GM10847 (cell line): ENCODE measurements around the gene MSH3.

Experiments used
- POLR2A ChIP-seq: IDR thresholded peaks from 2 replicates; pipeline ENCODE4 v1.6.1; 2011; ENCODE audit not compliant: insufficient read length; ENCODE audit errors: extremely low read depth

The MSH3 gene

DNA sequence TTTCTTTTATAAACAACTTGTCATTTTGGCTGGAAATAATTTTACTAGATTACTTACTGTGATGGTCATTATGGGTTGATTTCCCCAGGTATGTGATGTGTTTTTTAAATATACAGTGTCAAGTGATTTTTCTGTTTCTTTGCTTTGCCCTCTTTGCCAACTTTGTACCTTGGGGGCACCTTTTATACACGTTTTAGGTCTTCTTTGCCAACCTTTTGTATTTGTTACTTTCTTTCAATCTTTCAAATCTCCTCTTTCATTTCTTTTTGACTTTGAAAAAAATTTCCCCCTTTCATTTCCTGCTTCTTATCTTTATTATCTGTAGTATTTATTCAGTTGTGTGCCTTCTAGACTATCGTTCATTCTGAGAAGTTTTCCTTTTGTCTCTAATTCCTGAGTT is 65.7 kb downstream of the MSH3 start:
- no peak for TF ChIP-seq POLR2A

DNA sequence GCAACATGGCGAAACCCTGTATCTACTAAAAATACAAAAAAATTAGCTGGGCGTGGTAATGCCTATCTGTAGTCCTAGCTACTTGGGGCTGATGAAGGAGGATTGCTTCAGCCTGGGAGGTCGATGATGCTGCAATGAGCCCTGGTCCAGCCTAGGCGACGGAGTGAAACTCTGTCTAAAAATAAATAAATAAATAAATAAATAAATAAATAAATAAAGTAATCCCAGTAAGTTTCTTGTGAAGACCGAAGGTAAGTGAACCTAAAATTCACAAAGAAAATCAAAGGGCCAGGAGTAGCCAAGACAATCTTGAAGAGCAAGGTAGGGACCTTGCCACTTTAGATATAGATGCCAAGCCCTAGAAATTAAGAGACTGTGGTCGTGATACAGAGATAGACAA is 68.5 kb downstream of the MSH3 start:
- TF ChIP-seq POLR2A, result no peak

DNA sequence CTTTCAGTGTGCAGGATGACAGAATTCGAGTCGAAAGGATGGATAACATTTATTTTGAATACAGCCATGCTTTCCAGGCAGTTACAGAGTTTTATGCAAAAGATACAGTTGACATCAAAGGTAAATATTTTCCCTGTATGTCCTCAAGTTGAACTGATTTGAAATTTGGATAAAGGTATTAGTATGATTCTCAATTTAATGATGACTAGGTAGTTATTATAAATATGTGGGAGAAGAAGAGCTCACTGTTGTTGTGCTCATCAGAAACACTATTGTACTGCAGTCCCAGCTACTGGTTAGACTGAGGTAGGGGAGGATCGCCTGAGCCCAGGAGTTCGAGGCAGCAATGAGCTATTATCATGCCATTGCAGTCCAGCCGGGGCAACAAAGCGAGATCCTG is 71.0 kb downstream of the MSH3 start:
- TF ChIP-seq POLR2A, result no peak

DNA sequence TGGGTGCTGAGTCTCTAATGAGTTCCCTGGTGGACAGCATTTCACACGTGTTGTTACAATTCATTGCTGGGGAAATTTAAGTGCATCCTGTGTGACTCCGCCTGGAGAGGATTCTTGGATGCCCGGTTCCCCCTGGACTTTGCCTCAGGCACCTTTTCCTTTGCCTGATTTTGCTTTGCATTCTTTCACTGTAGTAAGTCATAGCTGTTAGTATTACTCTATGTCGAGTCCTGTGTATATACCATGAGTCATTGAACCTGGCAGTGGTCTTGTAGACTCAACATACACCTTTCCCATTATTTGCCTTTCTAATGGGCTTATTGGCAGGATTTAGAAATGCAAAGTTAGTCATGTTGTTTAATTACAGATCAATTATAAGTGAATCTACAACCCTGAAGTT is 82.3 kb downstream of the MSH3 start:
- TF ChIP-seq POLR2A, result no peak

DNA sequence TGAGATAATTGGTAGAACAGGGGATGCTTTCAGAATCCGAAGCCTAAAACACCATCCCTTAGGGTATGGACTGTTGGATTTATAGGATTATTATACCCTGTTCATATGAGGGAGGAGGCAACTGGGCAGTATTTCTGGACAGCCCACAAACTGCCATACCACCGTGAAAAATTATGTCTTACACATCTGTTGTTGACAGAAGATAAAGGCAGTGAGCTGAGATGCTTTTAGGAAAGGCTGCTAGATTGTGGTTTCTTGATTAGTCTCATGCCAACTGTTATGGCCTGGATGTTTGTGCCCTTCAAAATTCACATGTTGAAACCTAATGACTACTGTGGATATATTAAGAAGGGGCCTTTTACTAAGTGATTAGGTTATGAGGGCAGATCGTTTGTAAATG is 84.0 kb downstream of the MSH3 start:
- TF ChIP-seq POLR2A, result no peak

DNA sequence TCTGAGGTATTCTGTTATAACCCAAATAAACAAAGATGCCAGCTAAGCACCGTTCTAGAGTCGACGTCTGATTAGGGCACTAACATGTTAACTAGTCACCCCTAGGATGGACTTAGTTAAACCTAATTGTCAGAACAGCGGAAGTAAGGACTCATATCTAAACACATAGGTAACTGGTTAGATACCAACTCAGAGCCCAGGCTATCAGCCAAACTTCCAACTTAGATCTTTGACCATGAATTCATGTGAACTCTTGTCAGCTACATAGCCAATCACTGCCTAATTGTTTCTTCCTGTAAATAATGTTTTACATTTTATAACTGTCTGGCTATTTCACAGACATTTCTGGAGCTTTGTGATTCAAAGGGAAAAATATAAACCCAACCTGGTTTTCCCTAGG is 84.6 kb downstream of the MSH3 start:
- TF ChIP-seq POLR2A, result no peak

DNA sequence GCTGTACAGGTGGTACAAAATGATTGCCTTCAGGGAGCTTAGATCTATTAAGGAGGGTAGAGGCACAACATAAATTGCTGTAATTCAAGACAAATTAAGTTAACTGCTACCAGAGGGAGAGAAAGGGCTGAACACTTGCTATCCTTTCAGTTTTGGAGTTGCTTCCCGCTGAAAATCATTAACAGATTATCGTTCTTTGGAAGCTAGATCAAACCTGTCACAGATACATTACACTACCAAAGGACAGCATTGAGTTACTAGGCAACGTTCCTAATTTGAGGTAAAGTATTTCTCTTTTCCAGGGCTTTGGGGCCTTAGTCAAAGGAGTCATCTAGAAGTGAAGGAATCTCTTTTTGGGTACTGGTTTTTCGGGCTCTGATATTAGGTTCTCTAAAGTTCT is 85.0 kb downstream of the MSH3 start:
- no peak for TF ChIP-seq POLR2A

DNA sequence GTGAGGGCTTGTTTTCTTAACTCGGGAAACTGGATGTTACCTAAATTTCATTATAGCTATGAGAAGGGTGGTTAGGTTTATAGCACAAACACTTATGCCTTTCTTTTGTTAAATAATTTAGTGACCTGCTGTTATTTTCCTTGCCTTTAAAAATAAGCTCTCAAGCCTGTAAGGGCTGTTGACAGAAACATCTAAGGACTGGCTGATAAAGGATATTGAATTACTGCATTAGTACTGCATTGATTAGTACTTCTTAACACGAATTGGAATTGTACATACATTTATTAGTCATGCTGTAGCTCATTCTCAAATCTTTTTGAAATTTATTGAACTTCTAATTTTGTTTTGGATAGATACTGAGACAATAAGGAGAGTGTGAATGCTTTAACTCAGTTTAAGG is 85.4 kb downstream of the MSH3 start:
- TF ChIP-seq POLR2A, result no peak

DNA sequence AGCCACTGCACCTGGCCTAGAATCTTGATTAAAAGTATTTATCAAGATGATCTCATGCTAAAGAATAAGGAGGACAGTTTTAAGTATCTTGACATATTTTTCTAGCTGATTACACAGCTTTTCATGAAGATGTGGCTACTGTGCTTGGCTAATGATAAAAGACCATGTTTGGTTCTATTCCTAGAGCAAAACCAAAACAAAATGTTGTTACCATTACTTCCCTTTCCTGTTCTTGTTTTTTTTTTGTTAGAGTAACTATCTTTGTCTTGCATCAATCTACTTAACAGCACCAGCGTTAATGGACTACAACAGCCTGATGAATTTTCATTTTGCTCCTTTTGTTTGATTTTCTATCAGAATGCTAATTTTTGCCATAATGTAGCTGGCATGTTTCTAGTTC is 86.5 kb downstream of the MSH3 start:
- TF ChIP-seq POLR2A, result no peak

DNA sequence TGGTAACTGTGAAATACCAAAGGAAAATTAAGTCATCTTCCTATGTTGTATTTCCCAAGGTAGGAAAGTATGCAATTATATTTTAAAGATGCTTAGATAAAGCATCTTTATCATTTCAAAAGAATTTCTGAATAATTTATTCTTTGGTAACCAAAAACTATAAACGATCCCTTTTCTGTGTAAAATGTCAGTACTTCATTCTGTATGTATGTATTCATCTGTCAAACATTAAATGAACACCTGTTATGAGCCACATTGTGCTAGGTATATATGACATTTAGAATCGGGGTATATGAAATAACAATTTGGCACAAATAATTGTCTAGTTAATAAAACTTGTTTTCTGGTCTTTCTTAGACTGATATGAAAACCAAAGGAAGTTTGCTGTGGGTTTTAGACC is 89.7 kb downstream of the MSH3 start:
- no peak for TF ChIP-seq POLR2A

DNA sequence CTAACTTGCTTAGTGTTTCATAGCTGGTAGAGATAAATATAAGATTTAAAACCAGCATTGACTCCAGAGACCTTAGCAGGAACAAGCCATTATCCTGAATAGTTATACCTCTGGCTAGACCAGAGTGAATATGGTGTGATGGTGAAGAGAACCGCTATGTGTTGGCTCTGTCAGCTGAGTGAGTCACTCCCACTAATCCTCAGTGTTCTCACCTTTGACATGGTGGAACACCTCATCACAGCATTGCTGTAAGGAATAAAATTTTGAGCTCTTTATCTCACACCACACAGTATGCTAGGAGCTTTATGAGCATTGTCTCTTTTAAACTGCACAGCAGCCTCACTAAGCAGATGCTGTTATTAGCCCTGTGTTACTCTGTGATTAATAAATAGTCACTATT is 91.0 kb downstream of the MSH3 start:
- no peak for TF ChIP-seq POLR2A

DNA sequence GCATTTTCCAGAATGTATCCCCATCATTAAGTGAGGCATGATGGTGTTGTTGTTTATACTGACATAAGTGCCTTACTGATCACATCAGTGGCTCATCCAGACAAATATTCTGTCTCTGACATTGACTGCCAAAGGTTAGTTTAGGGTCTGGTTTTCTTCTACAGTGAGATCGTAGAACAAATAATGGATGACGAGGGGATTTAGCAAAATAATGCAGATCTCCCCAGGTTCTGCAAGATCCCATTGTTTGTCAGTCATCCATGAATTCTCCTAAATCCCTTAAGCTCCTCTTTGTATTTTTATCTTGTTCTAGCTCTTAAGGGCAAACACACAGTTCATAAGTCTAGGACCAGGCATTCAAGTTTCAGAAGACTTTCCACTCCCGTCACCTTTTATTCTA is 93.5 kb downstream of the MSH3 start:
- TF ChIP-seq POLR2A, result no peak

DNA sequence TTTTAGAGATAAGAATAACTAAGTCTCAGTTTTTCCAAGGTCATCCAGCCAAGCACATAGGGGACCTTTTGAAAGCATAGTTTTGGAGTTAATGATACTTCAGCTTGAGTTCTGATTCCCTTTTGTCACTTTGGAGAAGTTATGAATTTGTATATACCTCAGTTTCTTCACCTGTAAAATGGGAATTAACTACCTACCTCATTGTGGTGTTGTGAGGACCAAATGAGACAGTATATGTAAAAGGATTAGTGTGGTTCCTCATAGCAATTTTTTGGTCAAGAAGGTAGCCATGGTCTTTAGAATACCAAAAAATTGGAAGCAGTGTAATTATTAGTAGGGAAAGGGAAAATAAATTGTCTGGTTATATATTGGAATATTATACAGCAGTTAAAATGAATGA is 98.0 kb downstream of the MSH3 start:
- TF ChIP-seq POLR2A, result no peak

DNA sequence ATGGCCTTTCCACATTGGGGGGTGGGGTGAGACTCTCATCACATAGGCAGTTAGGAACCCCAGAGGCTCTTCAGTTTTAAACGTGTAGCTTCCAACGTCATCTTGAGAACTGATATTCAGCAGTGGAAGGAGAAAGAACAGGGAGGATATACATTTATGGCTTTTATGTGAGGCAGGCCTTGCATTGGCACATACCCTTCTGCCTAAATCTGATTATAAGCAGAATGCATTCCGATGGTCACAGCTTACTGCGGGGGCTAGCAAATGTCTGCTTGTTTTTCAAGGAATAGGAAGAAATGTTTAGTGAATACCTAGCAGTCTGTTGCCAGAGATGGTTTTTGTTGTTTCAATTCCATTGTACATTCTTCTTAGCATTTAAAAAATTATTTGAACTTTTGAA is 99.3 kb downstream of the MSH3 start:
- TF ChIP-seq POLR2A, result no peak

DNA sequence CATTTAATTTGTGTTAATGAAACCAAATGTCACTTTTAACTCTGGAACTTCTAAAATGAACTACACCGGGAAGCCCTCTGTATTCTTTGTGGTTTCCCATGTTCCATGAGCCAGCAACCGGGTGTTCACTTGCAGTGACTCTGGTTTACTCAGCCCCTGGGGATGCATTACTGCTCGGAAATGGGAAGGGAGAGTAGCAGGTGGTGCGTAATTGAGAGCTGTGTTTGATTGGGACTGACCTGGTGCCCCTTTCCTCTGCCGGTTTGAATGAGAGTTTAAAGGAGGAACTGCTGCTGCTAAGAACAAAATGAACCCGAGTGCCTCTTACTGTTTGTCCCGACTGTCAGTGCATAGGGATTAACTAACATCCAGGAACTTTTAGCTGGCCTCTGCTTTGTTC is 100.4 kb downstream of the MSH3 start:
- TF ChIP-seq POLR2A, result no peak

DNA sequence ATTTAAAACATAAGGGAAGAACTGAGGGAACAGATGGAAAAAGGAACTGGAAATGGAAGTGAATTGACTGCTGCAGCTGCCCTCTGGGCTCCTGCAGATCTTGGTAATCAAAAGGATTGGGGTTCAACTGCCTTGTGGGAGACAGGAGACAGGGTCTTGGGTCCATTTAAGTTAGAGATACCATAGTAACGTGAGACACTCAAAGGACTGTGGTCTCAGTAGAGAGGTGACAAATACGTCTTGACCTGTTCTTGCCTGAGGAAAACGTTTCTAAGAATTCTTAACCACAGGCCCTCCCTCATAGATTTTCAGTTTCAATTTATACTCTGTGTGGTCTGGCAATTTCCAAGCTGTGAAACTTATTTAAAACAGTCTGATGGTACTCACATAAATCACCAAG is 101.2 kb downstream of the MSH3 start:
- no peak for TF ChIP-seq POLR2A

DNA sequence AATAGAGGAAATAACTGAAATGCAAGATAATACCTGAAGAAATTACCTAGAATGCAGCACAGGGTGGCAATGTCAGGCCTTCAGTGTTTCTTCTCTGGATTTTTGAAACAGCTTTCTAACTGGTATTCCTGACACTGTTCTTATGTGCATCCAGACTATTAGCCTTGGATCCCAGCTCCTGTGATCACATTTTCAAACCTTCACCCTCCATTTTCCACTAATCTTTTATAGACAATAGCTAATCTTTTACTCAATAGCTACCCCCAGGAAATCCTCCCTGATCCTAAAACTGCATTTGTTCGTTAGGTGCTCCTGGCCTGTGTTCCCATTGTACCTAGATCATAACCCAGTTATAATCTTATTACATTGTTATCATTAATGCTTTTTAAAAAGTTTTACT is 101.8 kb downstream of the MSH3 start:
- no peak for TF ChIP-seq POLR2A

DNA sequence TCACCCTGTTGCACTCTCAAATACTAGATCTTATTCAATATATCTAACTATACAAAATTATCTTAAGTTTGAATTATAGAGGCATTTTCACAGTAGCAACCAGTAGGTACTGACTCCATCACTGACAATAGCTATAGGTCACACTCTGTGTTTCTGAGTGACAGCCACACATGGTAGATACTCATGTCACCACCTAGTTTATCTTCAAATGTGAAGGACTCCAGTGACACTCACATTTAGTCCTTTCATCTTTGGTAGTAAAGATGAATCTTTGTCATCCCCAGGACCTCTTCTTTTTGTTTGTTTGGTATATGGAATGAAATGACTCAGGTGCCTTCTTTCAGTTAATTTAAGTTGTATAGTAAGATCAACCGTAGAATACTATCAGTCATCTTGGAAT is 102.8 kb downstream of the MSH3 start:
- TF ChIP-seq POLR2A, result no peak
